GM18873 (cell line): ENCODE data around the gene GBP1.
"Not testable (repeated sequence)": the region's sequence is repeated elsewhere in the genome, so short reads cannot be mapped to it uniquely, and the experiment has no call there.

Source experiments
- ATAC-seq: cut with Tn5 transposase; IDR thresholded peaks from one replicate; pipeline ENCODE4 v1.9.1; 2021; ENCODE audit warnings: mild to moderate bottlenecking, moderate library complexity, moderate number of reproducible peaks; ENCODE audit not compliant: unreplicated experiment, low FRiP score

Gene GBP1

DNA sequence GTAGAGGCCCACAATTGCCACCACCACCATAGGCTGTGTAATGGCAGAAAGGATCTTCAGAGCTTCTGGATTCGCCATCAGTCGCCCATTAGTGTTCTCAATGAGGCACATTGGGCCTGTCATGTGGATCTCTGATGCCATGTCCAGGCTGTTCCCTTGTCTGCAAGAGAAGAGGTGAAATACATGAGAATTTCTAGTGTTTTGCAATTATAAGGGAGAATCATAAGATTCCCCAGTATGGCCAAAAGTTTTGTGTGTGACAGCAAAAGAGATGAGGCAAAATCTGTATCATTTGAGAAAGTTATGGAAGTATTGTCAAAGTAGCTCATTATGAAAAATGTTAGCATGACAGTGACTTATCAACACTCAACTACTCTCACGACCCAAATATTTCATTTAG lies 1.9 kb downstream of the GBP1 start:
- no peak for ATAC-seq

DNA sequence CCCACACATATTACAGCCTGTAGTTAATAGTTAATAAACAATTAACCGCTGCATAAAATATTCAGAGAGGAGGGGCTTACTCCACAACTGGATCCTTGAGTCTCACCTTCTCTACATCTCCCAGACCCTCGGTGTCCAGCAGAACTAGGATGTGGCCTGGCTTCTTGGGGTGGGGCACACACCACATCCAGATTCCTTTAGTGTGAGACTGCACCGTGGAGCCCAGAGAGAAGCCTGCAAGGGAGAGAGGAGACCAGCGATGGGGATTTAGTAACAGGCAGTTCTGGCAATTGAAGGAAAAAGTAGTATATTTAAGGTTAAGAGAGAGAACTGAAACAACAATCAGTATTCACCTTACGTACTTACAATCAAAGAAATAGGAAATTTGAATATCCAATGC lies 4.9 kb downstream of the GBP1 start:
- ATAC-seq = no peak

DNA sequence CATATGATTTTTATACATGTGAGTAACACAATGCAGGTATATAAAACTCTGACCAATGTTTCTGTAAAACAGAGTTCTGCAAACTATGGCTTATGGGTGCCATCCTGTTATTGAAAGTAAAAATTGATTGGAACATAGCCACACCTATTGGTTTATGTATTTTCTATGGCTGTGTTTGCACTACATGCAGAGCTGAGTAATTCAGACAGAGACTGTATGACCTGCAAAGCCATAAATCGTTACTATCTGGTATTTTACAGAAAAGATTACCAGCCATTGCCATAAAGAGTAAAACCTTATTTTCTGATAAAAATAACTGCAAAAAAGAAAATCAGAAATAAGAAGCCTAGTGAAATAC lies 13.1 kb downstream of the GBP1 start:
- ATAC-seq = no peak

DNA sequence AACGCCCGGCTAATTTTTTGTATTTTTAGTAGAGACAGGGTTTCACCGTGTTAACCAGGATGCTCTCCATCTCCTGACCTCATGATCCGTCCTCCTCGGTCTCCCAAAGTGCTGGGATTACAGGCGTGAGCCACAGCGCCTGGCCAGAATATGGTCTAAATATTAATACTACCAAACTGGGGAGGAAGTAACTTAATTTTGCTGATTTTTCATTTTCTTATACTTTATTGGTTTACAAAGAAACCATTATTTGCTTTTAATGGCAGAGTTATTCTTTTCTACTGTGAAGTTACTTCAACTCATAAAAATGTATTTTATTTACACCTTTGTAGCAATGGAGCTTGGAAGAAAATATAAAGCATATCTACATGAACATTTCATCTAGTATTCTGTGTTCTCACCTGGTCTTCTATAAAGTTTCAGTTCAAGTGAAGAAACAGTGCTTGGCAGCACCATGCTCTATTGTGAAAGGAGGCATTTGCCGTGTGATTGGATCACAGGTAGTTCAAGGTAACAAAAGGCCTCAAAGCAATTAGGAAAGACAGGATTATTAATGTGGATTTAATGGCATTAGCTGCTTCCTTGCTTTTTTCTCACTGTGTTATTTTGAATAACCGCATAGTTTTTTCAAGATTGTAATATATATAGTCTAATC lies 13.6 kb downstream of the GBP1 start:
- ATAC-seq = no peak

DNA sequence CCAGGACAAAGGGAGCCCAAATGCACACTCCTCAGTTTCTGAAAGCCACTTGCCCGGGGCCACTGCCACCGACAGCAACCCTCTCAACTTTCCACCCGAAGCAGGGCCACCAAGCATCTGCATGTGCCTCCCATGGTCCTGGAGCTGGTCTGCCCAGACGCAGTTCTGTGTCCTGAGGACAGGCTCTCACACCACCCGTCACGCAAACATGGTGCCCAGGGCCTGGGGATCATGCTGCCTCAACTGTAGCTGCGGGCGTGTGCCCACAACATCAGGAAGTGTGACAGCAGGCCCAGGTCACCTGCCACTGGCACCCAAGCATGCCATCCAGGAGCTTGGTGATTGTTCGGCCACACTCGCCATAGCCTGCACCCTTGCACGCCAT lies 14.4 kb downstream of the GBP1 start:
- no peak for ATAC-seq

DNA sequence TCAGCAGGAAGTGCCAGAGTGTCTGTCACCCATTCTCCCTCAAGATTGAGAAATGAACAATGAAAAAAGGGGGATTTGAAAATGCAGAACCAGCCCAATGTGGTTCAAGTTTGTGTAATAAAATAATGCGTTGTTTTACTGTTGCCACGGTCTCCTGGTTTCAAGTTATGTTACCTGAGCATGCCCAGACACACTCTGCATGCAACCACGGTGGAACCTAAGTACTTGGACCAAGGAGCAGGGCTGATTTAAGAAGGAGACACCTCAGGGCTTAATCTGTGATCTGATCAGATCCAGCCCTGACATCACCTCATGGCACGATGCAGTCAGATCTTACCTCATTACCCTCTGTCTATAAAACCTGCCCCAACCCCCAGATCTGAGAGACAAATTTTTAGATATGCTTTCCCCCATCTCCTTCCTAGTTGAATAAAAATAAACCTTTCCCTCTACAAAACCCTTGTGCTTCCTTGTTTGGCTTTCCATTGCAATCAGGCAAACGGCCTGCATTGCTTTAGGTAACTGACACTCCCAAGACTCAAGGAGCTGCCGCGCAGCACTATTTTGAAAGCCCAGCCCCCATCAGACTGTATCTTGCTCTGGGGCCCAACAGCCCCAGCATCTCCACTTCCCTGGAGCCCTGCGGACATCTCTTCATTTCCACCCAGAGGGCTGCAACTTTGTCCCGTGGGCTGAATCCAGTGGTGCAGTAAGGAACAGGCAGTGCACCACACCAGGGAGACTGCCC lies 14.9 kb downstream of the GBP1 start:
- not testable (repeated sequence) for ATAC-seq

DNA sequence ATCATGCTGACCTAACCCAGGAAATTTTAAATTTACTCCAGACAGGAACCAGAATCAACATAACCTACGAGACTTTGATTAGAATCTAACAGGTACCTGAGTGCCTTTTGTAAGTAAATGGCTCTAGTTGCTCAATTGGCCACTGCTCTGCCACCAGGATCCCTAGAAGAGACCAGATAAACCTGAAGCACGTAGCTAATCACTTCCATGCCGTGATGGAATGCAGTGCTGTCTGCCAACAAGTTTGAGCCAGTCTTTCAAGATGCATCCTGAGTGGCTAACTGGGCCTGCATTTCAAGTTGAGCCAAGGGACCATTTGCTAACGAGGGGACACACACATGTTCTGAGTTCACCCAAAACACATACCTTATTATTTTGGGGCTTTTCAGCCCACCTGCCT lies 15.8 kb downstream of the GBP1 start:
- not testable (repeated sequence) for ATAC-seq

DNA sequence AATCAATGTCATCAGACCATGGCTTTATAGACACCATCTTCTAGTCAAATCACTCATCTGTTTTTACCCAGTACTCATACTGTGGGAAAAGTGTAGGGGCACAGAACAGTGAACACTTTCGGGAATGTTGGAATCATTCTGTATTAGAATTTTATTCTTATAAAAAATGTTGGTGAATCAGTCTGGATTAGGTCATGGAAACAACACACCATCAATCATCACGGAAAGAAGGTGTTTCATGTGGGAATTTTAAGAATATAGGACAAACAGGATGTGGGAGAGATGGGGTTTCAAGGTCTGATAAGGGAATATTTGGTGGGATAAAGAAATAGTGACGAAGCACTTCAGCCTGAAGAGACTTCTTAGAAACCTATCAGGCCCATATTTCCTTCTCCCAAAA lies 17.3 kb downstream of the GBP1 start:
- no peak for ATAC-seq

DNA sequence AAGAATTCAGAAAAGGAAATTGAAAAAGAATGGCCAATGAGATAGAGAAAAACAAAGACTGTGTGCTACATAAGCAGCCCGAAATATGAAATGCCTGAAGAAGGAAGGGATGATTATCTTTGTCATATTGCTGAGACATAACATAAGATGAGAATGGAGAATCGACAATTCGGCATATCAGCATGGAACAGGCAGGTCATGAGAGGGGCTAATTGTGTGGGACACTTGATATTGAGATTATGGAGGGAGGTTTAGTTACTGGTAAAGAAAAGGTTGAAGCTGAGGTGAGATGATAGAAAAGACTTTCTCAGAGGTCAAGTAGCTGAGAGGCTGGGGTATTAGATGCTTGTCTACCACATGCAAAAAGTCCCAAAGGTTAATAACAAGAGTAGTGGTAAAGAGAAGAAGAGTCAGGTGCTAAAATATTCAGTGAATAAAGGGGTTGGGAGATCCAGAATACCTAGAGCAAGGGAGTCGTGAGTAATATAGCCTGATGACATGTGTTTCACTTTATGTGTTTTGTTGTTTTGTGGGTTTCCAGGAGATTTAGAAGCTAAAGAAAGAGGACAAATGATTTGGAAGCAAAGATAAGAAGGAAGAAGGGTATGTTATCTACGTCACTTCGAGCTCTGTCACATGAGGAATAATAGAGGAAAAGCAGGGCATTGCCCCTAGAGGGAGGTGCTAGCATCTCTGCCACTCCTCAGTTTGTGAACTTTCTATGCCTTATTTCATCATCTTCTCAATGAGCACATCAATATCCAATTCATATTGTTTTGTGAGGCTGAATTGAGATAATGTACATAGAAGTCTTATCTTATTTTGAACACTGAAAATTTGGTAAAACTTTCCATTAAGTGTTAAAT lies 18.5 kb downstream of the GBP1 start:
- not testable (repeated sequence) for ATAC-seq

DNA sequence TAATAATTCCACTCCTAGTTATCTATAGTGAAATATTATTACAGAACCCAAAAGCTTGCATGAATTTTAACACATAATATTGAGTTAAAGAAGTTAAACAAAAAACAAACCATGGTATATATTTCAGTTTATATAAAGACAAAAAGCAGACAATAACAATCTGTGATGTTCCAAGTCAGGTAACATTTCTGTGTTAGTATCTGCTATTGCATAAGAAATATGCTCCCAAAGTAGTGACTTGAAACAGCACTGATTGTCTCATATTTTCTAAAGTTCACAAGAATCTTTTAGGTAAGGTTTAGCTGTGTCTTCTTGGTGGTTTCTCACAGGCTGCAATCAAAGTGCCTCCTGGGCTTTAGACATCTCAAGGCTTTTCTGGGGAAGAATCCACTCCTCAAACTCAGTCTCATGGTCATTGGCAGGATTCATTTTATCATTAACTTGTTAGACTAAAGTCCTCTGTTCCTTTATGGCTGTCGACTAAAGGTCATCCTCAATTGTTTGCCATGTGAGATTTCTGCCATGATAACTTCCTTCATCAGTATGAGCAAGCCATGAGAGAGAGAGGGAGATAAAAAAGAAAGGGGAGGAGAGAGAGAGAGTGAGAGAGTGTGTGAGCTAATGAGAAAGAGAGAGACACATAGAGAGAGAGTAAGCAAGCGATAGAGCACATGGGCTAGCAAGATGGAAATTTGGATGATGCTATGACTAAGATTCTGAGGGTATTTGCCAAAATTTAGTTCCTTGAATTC lies 19.9 kb downstream of the GBP1 start:
- no peak for ATAC-seq

DNA sequence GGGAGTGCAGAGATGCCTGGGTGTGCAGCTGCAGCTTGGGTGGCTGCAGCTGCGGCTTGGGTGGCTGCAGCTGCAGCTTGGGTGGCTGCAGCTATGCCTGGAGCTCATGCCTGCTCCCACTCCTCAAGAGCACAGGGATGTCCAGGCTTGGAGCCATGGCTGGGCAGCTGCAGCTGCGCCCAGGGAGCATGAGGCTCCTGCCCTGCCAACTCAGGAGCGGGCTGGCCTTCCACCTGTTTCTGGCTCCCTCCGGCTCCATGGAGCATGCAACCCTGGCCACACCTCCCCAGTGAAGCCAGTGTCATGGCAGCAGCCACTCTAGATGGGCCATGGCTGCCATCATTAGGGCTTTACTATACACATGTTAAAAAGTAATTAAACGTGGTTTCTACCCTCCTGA lies 21.1 kb downstream of the GBP1 start:
- ATAC-seq = no peak

DNA sequence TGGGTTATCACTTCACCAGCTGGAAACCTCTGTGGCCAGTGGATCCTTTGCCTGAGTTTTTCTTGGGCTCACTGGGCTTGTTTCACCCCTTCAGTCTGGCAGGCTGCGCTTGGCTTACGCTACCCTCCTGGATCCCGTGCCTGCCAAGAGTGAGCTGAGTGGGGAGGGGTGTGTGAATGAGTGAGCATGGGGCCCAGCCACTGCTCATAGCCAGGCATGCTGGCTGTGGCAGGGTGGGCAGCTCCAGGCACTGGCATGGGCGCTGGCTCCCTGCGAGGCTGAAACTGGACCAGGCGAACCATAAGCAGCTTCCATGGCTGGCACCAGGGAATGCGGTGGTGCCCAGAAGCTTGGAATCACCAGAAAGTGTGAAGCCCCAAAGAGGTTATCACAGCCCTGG lies 22.5 kb downstream of the GBP1 start:
- no peak for ATAC-seq

DNA sequence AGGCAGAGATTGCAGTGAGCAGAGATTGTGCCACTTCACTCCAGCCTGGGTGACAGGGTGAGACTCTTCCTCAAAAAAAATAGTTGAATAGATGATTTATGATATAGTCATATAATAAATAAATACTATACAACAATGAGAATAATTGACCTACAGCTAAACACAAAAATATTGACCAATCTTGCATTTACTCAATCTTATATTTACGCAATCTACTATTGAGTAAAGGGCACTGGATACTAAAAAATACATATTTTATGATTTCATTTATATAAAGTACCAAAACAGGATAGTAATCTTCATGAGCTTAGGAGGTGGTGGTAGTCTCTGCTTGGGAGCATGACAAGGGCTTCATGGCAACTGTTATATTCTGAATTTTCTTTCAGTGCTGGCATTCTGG lies 23.3 kb downstream of the GBP1 start:
- ATAC-seq = no peak

DNA sequence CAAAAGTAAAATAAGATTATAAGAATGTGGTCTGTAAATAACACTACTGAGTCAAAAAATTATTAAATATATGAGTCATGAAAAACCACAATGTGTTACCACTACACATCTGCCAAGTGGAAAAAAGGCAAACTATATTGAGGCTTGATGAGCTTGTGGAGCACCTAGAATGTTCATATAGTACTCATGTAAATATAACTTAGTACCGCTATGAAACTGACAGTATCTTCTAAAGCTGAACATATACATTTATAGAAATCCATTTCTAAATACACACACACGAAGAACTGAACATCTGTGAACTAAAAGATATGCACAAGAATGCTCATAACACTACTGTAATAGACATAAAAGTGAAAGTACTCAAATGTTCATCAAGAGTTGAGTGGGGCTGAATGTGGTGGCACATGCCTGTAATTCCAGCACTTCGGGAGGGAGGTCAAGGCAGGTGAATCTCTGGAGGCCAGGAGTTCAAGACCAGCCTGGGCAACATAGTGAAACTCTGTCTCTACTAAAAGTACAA lies 23.8 kb downstream of the GBP1 start:
- peak; percentile 96 for ATAC-seq

DNA sequence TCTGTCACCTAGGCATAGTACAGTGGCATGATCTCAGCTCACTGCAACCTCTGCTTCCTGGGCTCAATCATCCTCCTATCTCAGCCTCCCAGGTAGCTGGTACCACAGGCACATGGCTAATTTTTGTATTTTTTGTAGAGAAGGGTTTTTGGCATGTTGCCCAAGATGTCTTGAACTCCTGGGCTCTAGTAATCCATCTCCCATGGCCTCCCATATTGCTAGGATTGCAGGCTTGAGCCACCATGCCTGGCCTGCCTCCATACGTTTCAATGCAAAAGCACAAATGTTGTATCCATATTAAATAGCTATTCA lies 24.7 kb downstream of the GBP1 start:
- ATAC-seq = no peak

DNA sequence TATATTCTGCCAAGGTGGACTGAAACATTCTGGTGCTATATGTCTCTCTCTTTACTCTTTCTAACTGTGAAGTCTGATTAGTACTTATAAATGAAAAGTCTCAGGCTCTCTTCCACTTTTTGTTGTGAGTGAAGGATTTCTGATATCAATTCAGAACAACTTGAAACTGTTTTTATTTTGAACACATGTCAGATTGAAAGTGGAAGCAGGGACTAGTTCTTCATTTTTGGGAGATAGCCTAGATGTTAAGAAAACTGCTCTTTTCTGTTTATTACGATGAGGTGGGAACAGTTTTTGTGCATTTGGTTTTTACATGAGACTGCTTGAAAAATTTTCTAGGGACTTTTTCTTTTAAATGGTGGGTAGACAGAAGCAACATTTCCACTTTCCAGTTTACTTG lies 27.8 kb downstream of the GBP1 start:
- no peak for ATAC-seq

DNA sequence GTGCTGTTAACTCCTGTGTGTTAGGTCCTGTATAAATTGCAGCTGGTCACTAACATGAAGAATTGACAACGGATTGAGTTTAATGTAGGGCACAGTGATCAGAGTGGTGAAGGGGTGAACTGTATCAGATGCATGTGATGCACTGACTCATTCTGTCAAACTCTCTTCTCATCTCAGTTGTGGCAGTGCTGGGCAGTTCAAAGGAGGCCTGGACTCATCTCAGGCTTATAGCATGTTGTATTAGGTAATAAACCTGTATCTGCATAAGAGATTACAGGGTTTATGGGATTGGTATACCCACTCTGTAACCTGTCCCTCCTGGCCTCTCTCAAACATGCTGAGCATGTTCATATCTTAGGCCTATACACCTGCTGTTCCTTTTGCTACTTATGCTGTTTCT lies 29.9 kb downstream of the GBP1 start:
- no peak for ATAC-seq

DNA sequence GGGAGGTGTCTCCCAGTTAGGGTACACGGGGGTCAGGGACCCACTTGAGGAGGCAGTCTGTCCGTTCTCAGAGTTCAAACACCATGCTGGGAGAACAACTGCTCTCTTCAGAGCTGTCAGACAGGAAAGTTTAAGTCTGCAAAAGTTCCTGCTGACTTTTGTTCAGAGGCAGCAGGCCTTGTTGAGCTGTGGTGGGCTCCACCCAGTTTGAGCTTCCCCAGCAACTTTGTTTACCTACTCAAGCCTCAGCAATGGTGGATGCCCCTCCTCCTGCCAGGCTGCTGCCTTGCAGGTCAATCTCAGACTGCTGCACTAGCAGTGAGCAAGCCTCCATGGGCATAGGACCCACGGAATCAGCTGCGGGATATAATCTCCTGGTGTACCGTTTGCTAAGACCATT lies 31.0 kb downstream of the GBP1 start:
- not testable (repeated sequence) for ATAC-seq

DNA sequence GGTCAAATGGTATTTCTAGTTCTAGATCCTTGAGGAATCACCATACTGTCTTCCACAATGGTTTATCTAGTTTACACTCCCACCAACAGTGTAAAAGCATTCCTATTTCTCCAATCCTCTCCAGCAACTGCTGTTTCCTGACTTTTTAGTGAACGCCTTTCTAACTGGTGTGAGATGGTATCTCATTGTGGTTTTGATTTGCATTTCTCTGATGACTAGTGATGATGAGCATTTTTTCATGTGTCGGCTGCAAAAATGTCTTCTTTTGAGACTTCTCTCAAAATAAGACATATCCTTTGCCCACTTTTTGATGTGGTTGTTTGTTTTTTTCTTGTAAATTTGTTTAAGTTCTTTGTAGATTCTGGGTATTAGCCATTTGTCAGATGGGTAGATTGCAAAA lies 36.0 kb downstream of the GBP1 start:
- ATAC-seq = not testable (repeated sequence)

DNA sequence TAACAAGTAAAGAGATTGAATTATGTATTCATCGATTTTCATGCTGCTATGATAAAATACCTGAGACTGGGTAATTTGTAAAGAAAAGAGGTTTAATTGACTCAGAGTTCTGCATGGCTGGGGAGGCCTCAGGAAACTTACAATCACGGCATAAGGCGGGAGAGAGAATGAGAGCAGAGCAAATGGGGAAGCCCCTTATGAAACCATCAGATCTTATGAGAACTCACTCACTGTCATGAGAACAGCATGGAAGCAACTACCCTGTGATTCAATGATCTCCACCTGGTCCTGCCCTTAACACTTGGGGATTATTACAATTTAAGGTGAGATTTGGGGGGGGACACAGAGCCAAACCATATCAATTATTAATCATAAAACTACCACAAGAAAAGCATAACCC lies 39.1 kb downstream of the GBP1 start:
- ATAC-seq = no peak

DNA sequence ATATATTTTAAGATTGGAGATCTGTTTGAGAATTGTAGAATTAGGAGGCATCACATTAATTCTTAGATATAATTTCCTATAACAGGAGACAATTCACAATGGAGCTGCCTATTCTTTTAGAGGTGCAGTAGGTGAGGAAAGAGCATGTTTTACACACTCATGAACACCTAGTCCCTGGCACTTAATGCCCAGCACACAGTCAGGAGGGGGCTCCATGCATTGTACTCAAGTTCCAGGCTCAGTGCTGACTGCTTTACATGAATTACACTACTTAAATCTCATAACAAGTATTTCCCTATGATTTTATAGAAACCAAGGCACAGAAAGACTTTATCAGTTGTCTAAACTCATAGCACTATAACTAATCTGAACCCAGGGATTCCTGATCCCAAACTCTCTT lies 42.0 kb downstream of the GBP1 start:
- ATAC-seq = no peak
